Mucosa of stomach (tissue), 1 donor: Measurements from ENCODE around the gene MYT1.

ENCODE experiments used
- H3K27me3 ChIP-seq: one replicate; pipeline ENCODE4 v1.7.0; 2013; ENCODE audit warnings: mild to moderate bottlenecking, low read length; ENCODE audit not compliant: control insufficient read depth, insufficient read depth
- H3K36me3 ChIP-seq: one replicate; pipeline ENCODE4 v1.7.0; 2013; ENCODE audit warnings: low read length; ENCODE audit not compliant: control insufficient read depth, insufficient read depth
- H3K4me1 ChIP-seq: one replicate; pipeline ENCODE4 v1.7.0; 2013; ENCODE audit warnings: mild to moderate bottlenecking, low read length; ENCODE audit not compliant: control insufficient read depth, insufficient read depth
- H3K4me3 ChIP-seq: one replicate; pipeline ENCODE4 v1.7.0; 2013; ENCODE audit warnings: low read length
- H3K9ac ChIP-seq: one replicate; pipeline ENCODE4 v1.7.0; 2013; ENCODE audit warnings: mild to moderate bottlenecking, low read length, moderate library complexity
- H3K9me3 ChIP-seq: one replicate; pipeline ENCODE4 v1.7.0; 2013; ENCODE audit warnings: mild to moderate bottlenecking, low read length, moderate library complexity; ENCODE audit not compliant: control insufficient read depth
- donor health status: Pancreatic carcinoma.

MYT1 gene

GRCh38 chr20:64209148-64209547 lies 44.9 kb downstream of the MYT1 start:
- H3K27me3 ChIP-seq, result no peaks in the 10 kb centered on the region
- H3K4me1 ChIP-seq, result no peaks in the 10 kb centered on the region
- H3K36me3 ChIP-seq, result no peaks in the 10 kb centered on the region
- no peaks in the 10 kb centered on the region for H3K9me3 ChIP-seq
- H3K9ac ChIP-seq, result no peak overlapping the region
- H3K4me3 ChIP-seq, result no peak overlapping the region

- no peaks in the 10 kb centered on the region for H3K4me1 ChIP-seq
- no peaks in the 10 kb centered on the region for H3K27me3 ChIP-seq
- H3K9me3 ChIP-seq, result no peaks in the 10 kb centered on the region
- no peaks in the 10 kb centered on the region for H3K36me3 ChIP-seq
- no peak overlapping the region for H3K9ac ChIP-seq
- no peak overlapping the region for H3K4me3 ChIP-seq
Observed at GRCh38 chr20:64210656-64211369, 46.6 kb downstream of the MYT1 start.

DNA sequence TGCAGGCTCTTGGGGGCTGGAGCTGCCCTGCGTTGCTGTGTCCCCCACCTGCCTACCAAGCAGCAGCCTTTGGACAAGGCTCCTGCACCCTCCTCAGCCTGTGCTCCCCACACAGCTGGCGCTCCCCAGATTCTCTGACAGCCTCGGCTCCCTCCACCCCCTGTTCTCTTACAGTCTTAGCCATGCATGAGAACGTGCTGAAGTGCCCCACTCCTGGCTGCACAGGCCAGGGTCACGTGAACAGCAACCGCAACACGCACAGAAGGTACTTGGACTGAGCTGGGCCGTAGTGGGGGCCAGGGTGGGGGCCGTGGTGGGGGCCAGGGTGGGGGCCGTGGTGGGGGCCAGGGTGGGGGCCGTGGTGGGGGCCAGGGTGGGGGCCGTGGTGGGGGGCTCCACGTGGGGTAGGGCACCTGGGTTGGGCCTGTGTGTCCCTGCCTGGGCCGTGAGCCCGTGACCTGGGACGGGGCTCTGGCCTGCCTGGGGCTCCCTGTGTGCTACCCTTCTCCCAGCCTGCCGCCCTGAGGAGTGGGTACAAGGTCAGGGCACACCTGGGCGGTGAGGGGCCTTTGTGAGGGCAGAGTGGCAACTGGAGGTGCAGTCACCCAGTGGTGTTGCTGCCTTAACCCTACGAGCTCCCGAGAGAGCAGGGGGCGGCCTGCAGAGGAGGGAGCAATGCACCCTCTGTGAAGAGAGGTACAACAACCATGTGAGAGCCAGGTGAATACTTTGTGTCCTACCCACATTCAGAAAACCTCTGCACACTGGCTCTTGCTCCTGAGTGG lies 47.8 kb downstream of the MYT1 start:
- H3K27me3 ChIP-seq, result no peaks in the 10 kb centered on the region
- no peak overlapping the region for H3K9ac ChIP-seq
- H3K4me3 ChIP-seq, result no peak overlapping the region
- H3K36me3 ChIP-seq, result no peaks in the 10 kb centered on the region
- H3K4me1 ChIP-seq, result no peaks in the 10 kb centered on the region
- H3K9me3 ChIP-seq, result no peaks in the 10 kb centered on the region

DNA sequence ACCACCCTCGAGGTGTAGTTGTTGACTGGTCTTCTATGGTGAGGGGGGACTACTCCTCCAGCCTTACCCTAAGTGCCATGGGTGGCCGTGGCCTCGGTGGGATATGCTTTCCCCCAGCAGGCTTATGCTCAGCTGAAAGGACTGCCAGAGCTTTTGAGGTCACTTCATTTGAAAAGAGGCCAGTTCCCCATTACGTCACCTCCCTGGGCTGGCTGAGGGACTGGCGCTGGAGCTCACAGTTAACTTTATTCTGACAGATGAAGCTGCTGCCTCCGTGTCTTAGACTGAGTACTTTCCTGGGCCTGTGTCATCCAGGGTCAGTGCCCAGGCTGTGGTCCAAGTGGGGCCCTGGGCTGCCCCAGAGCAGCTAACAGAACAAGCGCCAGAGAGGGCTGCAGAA lies 48.5 kb downstream of the MYT1 start:
- Histone ChIP-seq H3K9ac (no peak overlapping the region), H3K4me1 (no peaks in the 10 kb centered on the region), H3K27me3 (no peaks in the 10 kb centered on the region), H3K9me3 (no peaks in the 10 kb centered on the region), H3K4me3 (no peak overlapping the region), H3K36me3 (no peaks in the 10 kb centered on the region)

GRCh38 chr20:64214113-64214512 lies 49.9 kb downstream of the MYT1 start:
- no peak overlapping the region for H3K4me3 ChIP-seq
- H3K36me3 ChIP-seq, result no peaks in the 10 kb centered on the region
- H3K9me3 ChIP-seq, result no peaks in the 10 kb centered on the region
- H3K9ac ChIP-seq, result no peak overlapping the region
- H3K27me3 ChIP-seq, result no peaks in the 10 kb centered on the region
- H3K4me1 ChIP-seq, result no peaks in the 10 kb centered on the region

- Histone ChIP-seq H3K9me3 (no peaks in the 10 kb centered on the region), H3K4me1 (no peaks in the 10 kb centered on the region), H3K4me3 (no peak overlapping the region), H3K9ac (no peak overlapping the region), H3K27me3 (no peaks in the 10 kb centered on the region), H3K36me3 (no peaks in the 10 kb centered on the region)
Observed at GRCh38 chr20:64214952-64215351, 50.7 kb downstream of the MYT1 start.

DNA sequence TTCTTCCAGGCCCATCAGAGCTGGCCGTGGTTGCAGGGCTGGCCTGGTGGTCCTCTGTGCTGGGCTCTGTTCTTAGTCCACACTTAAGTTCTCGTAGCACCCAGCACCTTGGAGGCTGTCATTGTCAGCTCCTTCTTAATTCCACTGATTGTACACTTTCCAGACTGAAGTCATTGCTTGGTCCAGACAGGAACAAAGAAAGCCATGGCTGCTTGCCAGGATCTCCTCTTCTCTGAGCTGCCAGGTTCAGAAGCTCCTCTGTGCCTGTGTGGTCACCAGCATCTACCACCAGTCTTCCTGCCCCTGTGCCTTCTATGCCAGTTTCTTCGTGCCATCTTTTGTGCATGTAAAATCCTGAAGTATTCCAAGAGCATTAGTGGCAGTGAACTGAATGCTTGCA lies 51.8 kb downstream of the MYT1 start:
- Histone ChIP-seq H3K27me3 (no peaks in the 10 kb centered on the region), H3K36me3 (no peaks in the 10 kb centered on the region), H3K4me3 (no peak overlapping the region), H3K9ac (no peak overlapping the region), H3K9me3 (no peaks in the 10 kb centered on the region), H3K4me1 (no peaks in the 10 kb centered on the region)

- Histone ChIP-seq H3K4me3 (no peak overlapping the region), H3K9ac (no peak overlapping the region), H3K36me3 (no peaks in the 10 kb centered on the region), H3K27me3 (no peaks in the 10 kb centered on the region), H3K4me1 (no peaks in the 10 kb centered on the region), H3K9me3 (no peaks in the 10 kb centered on the region)
Observed at GRCh38 chr20:64216910-64217309, 52.7 kb downstream of the MYT1 start.

DNA sequence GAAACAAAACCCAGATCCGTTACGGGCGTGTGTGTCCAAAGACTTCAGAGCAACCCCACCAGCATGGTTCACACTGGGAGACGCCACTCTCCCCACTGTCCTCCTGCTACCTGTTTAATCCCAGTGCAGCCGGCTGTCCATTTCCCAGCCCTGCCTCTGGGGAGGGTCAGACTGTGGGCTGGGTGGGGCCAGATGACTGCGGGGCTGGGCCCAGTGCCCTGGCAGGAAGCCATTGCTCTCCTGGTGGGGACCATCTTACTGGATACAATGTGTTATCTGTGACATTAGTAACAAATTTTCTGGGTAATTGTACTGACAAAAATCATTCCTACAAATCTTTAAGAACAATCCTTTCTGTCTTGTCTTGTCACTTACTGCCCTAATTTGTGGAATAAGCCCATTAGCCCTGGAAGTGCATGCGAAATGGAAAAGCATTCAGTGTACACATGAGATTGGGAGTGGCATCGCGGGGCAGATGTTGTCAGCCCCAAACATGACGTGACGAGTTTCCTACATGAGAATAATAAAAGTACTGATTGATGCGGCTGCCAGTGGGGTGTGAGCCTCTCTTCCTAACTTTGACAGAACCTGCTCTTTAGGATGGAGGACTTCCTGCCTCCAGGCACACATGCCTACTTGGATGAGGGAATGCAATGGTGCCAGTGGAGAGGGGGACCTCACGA lies 53.4 kb downstream of the MYT1 start:
- Histone ChIP-seq H3K4me1 (no peaks in the 10 kb centered on the region), H3K36me3 (no peaks in the 10 kb centered on the region), H3K9ac (no peak overlapping the region), H3K4me3 (no peak overlapping the region), H3K9me3 (no peaks in the 10 kb centered on the region), H3K27me3 (no peaks in the 10 kb centered on the region)

DNA sequence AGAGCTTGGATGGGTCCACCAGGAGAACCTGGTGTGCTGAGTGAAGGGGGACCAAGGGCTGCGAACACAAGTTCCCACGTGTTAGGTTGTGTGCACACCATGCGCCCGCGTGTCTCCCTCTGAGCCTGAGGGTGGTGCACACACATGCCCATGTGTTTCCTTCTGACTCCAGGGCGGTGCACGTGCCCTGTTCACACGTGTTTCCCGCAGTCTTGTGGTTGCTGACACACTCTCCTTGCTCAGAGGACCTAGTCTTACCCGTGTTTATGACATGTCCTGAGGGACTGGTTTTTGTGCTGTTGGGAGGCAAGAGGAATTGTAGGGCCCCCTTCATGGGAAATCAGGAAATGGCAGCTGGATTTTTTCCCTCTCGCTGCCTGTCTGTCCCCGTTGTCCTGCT lies 55.0 kb downstream of the MYT1 start:
- no peaks in the 10 kb centered on the region for H3K36me3 ChIP-seq
- no peak overlapping the region for H3K4me3 ChIP-seq
- H3K9ac ChIP-seq, result no peak overlapping the region
- no peaks in the 10 kb centered on the region for H3K9me3 ChIP-seq
- no peaks in the 10 kb centered on the region for H3K4me1 ChIP-seq
- no peaks in the 10 kb centered on the region for H3K27me3 ChIP-seq

GRCh38 chr20:64219730-64220129 lies 55.5 kb downstream of the MYT1 start:
- H3K36me3 ChIP-seq, result no peaks in the 10 kb centered on the region
- no peak overlapping the region for H3K9ac ChIP-seq
- H3K4me1 ChIP-seq, result no peaks in the 10 kb centered on the region
- H3K9me3 ChIP-seq, result no peaks in the 10 kb centered on the region
- no peak overlapping the region for H3K4me3 ChIP-seq
- no peaks in the 10 kb centered on the region for H3K27me3 ChIP-seq

DNA sequence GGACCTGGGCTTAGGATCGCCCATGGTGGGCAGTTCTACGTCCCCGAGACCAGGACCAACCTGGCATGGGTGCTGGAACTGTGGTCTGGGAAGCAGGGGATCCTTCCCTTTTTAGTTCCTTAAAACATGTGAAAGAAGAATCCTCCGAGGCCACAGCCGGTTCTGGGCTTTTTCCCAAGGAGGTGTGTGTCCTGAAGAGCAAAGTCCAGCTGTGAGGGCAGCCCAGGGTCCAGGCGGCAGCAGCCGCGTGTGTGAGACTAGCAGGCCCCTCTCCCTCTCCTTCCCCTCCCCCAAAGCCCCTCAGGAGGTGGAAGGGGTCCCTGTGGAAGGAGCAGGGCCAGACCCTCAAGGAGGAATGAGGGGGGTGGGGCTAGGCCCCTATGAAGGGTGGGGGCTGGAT lies 56.2 kb downstream of the MYT1 start:
- Histone ChIP-seq H3K4me3 (no peak overlapping the region), H3K36me3 (no peaks in the 10 kb centered on the region), H3K4me1 (no peaks in the 10 kb centered on the region), H3K9me3 (no peaks in the 10 kb centered on the region), H3K27me3 (no peaks in the 10 kb centered on the region), H3K9ac (no peak overlapping the region)
